ENCODE results near the gene THSD4. TPM values are rescaled to one million over a fixed set of nuclear protein-coding genes. Genes with fewer than 3 reads are reported as not detected.

Gene THSD4
- total RNA-seq, 3 donors from 2014 or later, result 18.3 to 46.2 (median 27.1) TPM

GRCh38 chr15:71089801-71090200, 25.5 kb upstream of the THSD4 start:
- no peak for TF ChIP-seq CTCF (IDR thresholded peaks at IDR 0.05)
- DNase-seq, result no peak
- Histone ChIP-seq H3K4me1 (ENCODE audit: low read depth) (no peaks in the 10 kb centered on the region), H3K9me3 (no peaks in the 10 kb centered on the region), H3K36me3 (ENCODE audit: low read depth) (no peaks in the 10 kb centered on the region), H3K4me3 (no peak overlapping the region)
- no peak for ATAC-seq
- intact Hi-C loops (cut with DNase I, micrococcal nuclease), result no loop called here

- no peak for TF ChIP-seq CTCF (IDR thresholded peaks at IDR 0.05)
- no peaks in the 10 kb centered on the region for H3K36me3 ChIP-seq (ENCODE audit: low read depth)
- DNase-seq (no peak), ATAC-seq (no peak)
- intact Hi-C loops (cut with DNase I, micrococcal nuclease), result no loop called here
- no peaks in the 10 kb centered on the region for H3K4me1 ChIP-seq (ENCODE audit: low read depth)
- no peak overlapping the region for H3K4me3 ChIP-seq
- no peaks in the 10 kb centered on the region for H3K9me3 ChIP-seq
Measured at GRCh38 chr15:71091601-71092000, 23.7 kb upstream of the THSD4 start.

- intact Hi-C loops (cut with DNase I, micrococcal nuclease), result no loop called here
- ATAC-seq (no peak), DNase-seq (no peak)
- no peak for TF ChIP-seq CTCF (IDR thresholded peaks at IDR 0.05)
- H3K9me3 ChIP-seq, result no peaks in the 10 kb centered on the region
- no peaks in the 10 kb centered on the region for H3K4me1 ChIP-seq (ENCODE audit: low read depth)
- no peaks in the 10 kb centered on the region for H3K36me3 ChIP-seq (ENCODE audit: low read depth)
- H3K4me3 ChIP-seq, result no peak overlapping the region
Measured at GRCh38 chr15:71092056-71092600, 23.1 kb upstream of the THSD4 start.

- Histone ChIP-seq H3K4me3 (no peak overlapping the region), H3K4me1 (ENCODE audit: low read depth) (no peaks in the 10 kb centered on the region), H3K9me3 (no peaks in the 10 kb centered on the region), H3K36me3 (ENCODE audit: low read depth) (no peaks in the 10 kb centered on the region)
- peak; percentile 74 to 77 (median 75) for DNase-seq
- ATAC-seq, result peak; percentile 100
- TF ChIP-seq CTCF (IDR thresholded peaks at IDR 0.05), result no peak
- intact Hi-C loops (cut with DNase I, micrococcal nuclease), result no loop called here
Measured at GRCh38 chr15:71093054-71094024, 21.9 kb upstream of the THSD4 start.

- TF ChIP-seq CTCF (IDR thresholded peaks at IDR 0.05), result no peak
- Histone ChIP-seq H3K4me3 (no peak overlapping the region), H3K36me3 (ENCODE audit: low read depth) (no peaks in the 10 kb centered on the region), H3K9me3 (no peaks in the 10 kb centered on the region), H3K4me1 (ENCODE audit: low read depth) (no peaks in the 10 kb centered on the region)
- DNase-seq (no peak), ATAC-seq (no peak)
- intact Hi-C loops (cut with DNase I, micrococcal nuclease), result no loop called here
Measured at GRCh38 chr15:71094137-71094536, 21.1 kb upstream of the THSD4 start.

All from mucosa of descending colon (tissue), 3 donors.